NCI-H1694 treated with DMSO at 0.1 percent for 48 hours (cell line): ENCODE results near the gene DSC2.
"Not testable (repeated sequence)": the region's sequence is repeated elsewhere in the genome, so short reads cannot be mapped to it uniquely, and the experiment has no call there.

Experiments
- DNase-seq: peaks from one replicate; lab custom pipeline; 2025; lab: John Stamatoyannopoulos, UW

The DSC2 gene

DNA sequence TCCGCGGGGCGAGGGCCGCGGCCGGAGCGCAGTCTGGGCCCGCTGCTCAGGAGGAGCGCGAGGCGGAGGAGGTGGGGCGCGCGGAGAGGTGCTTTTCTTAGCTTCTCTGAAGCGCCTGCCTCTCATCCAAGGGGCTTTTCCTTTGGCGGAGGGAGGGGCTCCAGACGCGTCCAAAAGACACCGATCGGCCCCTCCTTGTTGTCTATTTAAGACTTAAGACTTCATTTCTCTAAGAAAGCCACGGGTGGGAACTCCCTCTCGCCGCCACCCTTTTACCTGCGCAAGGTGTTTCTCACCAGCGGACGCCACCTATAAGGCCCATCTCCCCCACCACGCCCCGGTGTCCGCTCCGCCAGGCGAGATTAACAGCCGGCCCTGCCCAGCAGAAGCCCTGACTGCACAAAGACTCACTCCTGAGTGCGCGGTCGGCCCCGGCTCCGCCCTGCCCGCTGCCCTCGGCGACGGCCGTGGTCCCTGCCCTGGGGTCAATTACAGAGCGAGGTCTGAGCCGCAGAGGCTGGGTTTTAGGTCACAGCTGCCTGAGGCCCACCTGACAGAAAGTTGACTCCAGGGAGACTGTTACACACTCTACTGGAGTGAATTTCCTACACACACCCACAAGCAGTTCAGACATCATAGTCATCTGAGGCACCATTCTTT, at the start of gene DSC2:
TSS of gene DSC2 (minus strand) at position 397 of the 660 bp plus-strand sequence. CDS start 450 bp downstream, outside the sequence.
- no peak for DNase-seq

DNA sequence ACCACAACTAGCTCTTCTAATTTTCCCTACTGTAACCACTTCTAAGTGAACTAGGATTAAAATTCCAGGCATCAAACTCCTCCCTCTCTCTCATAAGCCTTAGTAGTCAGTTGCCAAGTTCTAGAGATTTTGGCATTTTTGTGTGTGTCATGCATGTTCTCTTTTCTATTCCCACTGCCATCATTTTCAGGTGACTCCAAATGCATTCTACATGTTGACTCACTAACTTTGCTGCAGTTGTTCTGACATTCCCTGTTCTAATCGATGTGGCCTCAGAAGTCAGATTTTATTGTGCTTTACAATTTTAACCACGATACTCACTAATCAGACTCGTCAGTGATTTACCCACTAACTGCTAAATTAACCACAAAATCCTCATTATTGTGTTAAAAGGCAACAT, 47.1 kb upstream of the DSC2 start:
- DNase-seq = no peak

DNA sequence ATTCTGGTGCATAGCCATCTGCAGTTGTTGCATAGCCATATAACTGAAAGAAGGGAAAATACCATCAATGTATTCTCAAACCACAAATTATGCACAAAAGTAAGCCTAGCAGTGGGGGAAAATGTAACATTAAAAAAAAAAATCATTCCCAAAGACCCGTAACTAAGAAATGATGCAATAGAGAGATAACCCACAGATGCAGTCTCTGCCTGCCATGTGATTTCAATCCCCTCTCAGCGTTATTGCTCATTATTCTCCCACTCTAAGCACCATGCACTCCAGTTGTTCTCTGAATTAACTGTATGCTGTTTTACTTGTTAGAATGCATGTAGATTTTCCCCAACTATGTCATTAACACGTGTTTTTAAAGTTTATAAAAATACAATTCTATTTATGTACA, 46.4 kb upstream of the DSC2 start:
- no peak for DNase-seq

DNA sequence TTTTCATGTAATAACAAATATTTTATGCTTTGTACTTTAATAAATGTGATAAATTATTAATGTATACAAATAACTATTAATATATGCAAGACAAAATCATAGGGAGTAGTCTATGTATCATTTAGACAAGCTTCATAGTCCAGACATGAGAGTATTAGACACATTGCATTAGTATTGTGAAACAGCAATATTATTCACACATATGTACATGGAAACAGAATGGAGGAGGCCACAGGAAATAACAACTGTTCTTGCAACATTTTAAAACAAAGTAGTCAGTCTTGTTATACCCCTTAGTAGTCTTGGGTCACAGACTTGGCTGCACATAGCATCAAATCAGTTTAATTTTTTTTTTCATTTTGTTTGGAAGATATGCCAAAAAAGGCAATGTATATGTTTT, 44.6 kb upstream of the DSC2 start:
- DNase-seq = no peak

DNA sequence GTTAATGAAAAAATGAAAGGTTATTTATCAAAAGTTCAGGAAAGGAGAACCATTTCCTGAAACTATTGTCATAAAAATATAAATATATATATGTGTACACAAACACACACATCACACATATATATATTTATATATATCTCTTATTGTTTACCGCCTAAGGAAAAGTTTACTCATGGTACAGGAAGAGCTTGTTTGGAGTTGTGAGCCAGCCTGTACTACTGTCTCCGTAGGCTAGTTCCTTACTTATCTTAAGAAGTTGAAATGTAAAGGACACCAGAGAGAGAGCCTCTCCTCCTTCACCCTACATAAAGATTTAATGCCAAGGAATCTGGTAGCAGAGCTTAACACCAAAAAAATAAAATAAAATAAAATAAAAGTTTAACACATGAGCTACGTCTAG, 40.8 kb upstream of the DSC2 start:
- DNase-seq = no peak

DNA sequence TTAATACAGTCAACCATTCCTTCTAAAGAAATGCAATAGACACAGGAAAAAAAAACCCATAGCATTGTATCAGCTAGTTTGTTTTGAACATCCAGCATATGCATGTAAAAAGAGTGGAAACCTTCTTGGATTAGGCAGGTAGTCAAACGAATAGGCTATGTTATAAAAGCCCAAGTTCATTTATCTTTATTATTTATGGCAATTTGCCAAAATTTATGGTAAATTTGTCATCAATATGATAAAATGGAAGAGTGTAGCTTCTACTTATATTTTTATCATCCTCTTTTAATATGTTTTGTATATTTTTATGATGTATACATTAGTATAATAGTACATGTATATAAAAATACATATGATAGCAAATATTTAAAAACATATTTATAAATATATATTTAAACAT, 36.5 kb upstream of the DSC2 start:
- DNase-seq = no peak

DNA sequence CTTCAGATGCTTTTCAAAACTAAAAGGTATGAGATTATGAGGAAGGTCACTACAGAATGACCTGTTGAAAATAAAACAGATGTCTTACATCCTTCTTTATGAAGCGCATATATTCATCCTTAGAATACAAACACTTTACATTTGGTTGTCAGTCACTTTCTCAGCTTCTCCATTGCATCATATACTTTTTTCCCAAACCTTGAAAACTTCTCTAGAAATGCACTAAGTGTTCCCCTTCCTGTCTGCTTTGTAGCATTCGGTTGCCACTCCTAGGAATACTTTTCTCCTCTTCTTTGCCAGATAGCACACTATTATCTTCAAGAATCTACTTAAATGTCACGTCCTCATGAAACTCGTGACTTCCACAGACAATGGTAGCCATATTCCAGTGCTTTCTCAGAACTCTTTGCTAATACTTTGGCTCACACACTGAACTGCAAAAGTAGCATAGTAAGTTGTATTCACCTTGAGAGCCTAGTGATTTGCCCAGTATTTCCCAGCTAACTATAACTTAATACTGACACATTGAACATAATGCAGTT, 32.8 kb upstream of the DSC2 start:
- DNase-seq = no peak

DNA sequence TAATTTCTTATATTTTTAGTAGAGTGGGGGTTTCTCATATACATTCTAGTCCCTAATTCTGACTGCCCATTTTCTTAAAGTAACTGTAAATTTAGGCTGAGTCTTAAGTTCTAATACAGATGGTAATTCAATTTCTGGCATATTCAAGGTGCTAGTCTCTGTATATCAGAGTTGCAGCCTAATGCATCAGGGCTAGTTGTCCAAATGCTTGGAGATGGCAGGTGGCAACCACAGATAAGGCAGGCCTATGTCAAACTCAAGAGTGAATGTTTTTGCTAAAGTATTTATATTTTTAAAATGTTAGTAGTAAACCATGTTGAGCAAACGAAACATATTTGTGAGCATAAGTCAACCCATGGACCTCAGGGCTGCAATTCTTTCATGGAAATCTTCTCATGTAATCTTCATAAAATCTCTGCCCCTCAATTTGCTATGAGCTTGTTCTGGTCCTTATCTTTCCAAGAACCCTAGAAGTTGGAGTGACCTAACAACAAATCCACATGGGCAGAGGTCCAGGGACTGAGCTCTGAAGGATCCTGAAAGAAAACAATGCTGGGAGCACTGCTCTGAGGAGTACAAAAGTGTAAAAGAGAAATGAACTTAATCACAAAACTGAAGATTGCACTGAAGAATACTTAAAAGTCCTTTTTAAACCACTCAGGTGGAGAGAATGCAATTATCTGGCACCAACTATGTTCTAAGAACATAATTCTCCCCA, 27.3 kb upstream of the DSC2 start:
- DNase-seq = no peak

DNA sequence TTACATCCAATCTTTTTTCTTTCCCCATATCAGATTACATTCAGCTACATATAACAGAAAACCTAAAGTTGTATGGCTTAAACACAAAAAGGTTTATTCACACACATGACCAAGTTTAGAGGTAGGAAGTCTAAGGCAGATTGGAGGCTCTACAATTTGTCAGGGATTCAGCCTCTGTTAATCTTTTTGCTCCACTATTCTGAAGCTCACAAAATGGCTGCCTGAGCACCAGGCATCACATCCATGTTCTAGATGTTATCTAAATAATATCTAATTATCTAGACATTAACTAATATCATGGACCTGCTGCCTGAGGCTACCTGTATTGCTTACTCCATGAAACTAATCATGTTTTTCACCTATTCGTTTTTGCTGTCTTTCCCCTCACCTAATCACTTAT, 23.7 kb upstream of the DSC2 start:
- DNase-seq = no peak

DNA sequence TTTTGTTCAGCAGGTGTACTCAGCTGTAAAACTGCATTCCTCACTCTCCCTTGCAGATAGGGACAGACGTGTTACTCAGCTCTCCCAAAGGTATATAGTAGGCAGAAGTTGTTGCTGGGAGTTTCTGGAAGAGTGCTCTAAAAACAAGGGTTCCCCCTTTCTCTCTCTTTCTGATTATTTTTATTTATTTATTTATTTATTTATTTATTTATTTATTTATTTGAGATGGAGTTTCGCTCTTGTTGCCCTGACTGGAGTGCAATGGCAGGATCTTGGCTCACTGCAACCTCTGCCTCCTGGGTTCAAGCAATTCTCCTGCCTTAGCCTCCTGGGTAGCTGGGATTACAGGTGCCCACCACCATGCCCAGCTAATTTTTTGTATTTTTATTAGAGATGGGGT, 20.9 kb upstream of the DSC2 start:
- not testable (repeated sequence) for DNase-seq

DNA sequence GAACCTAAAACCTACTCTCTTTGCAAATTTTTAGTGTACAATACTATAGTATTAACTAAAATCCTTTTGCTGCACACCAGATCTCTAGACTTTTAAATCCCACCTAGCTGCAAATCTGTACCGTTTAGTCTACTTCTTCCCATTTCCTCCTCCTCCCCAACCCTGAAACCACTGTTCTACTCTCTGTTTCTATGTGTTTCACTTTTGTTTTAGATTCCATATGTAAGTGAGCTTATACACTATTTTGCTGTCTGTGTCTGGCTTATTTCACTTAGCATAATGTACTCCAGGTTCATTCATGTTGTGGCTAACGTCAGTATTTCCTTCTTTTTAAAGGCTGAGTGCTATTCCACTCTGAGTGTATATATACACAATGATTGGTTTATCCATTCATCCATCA, 18.4 kb upstream of the DSC2 start:
- no peak for DNase-seq

DNA sequence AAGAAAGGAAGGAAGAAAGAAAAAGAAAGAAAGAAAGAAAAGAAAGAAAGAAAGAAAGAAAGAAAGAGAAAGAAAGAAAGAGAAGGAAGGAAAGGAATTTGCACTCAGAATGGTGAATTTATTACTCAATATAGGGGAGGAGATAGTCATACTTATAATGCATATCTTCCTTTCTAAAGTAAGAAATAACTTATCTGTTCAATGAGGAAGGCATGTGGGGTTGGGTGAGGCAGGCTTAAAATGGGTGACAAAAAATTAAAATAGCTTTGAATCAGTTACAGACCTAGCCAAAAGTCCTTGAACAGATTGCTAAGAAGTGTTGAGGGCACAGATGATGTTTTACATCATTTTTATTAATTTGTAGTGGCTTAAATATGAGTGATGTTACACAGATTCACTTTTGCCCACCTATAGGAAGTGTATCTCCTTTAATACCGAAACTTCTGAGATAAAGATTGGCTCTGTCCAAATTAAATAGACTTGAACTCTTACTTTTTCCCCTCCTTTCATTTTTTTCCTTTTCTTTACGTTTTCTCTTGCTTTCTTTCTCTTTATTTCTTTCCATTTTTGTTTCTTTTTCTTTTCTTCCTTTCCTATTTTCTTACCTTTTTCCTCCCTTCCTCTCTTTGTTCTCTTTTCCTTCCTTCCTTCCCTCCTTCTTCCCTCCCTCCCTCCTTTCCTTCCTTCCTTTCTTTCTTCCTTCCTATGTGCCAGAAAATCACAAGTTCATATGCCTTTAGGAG, 14.8 kb upstream of the DSC2 start:
- DNase-seq = no peak

DNA sequence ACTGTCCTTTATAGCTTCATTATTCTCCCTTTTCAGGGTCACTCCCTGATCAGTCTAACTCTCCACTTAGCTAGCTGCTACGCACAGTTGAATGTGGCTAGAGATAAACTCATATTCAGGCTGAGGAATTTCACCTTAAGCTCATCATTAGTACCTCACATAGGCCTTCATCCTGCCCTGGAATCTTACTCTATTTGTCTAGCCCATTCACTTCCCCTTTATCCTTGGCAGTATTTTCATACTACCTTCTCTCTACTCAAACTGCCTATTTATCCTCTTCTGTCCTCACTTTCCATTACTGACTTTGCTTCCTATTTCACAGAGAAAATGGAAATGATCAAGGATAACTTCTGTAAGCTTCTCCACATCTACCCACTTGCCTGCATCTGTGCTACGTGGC, 10.6 kb upstream of the DSC2 start:
- DNase-seq = no peak

DNA sequence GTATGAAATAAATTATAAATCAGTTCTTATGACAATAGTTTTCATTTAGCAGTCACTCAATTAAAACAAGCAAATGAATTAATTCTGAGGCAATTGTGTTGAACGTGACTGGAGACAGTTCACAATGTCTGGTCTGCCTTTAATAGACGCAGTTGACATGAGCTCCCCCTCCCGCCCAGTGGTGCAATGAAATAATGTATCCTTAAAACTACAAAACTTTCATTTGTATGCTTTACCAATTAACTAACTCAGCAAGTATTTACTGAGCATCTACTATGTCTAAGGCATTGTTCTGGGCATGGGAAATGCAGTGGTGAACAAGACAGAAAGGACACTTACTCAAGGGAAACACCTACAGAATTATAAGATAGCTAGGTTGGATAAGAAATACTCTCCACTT, 3.5 kb upstream of the DSC2 start:
- no peak for DNase-seq

DNA sequence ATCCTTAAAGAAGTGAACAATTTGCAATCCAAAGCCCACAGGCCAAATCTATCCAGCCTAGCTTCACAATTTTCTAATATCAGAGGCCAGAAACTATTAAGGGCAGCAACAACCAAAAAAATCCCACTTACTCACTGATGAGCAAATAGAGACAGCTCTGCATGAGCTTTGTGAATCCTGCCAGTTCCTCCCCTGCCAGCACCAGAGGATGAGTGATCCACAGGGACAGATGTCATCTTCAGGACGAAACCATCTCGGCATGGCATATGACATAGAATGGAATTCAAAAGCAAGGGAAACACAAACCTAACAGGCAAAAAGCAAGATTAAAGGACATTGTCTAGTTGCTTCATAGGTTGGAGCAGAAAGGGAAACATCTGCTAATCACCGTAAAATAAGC, 2.2 kb upstream of the DSC2 start:
- no peak for DNase-seq

DNA sequence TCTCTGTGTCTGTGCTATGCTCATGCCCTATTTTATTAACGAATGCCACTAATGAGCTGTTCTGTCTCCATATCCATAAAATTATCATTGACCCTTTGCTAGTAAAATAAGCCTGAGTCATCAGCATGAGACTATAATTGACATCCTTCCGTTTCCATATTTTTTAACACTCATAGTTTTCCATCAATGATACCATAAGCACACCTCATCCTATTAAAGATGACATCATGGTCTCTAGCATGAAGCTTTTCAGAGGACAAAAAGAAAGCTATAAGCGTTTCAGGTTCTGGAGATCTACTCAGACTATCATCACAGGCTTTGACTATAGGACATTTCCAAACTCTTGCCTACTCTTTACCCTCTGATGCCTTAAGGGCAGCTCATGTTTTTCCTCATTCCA, 1.2 kb upstream of the DSC2 start:
- no peak for DNase-seq

DNA sequence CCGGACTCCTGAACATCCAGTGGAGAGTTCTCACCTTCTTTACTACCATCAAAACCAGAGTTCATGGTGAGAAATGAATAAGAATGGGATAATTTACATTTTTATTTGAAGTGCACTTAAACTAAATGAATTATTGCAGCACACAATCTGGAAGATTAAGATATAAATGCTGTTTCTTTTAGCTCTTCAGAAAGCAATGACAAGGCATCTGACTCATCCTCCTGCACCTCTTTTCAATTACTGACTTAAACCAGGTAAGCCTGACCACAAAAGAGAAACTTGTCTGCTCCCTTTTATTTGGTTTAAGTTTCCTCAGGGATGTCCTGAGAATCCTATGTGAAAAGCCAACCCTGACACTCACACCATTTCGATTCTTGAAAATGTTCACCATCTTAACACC, 720 bp upstream of the DSC2 start:
- no peak for DNase-seq

DNA sequence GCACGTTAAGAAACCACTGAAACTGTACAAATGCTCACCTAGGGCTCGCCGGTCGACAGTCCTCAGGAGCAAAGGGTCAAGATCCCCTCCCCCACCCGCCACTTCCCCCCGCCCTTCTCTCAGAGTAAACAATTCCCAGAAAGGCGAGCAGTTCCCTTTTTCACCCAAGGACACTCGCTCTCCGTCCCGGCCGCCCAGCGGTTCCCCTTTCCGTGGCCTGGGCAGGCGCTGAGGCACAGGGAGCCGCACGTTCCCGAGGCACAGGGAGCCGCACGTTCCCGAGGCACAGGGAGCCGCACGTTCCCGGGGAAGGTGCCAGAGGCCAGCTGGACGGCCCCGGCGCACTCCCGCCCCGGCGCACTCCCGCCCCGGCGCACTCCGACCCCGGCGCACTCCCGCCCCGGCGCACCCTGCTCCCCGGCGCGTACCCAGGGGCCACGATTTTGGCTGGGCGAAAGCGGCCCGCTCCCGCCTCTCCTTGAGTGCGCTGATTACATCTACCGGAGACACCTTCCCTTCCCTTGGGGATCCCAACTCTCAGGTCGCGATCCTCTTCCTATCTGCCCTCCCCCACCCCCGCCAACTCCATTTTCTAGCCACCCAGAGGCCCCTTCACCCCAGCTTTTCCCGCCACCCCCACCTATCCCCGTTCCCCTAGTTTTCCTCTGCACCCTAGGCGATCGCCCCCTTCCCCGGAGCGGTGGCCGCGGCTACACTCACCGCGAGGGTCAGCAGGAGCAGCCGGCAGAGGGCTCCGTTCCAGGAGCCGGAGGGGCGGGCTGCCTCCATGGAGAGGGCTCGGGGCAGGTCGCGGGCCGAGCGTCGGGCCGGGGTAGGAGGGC, 817 bp downstream of the DSC2 start:
- DNase-seq = no peak

DNA sequence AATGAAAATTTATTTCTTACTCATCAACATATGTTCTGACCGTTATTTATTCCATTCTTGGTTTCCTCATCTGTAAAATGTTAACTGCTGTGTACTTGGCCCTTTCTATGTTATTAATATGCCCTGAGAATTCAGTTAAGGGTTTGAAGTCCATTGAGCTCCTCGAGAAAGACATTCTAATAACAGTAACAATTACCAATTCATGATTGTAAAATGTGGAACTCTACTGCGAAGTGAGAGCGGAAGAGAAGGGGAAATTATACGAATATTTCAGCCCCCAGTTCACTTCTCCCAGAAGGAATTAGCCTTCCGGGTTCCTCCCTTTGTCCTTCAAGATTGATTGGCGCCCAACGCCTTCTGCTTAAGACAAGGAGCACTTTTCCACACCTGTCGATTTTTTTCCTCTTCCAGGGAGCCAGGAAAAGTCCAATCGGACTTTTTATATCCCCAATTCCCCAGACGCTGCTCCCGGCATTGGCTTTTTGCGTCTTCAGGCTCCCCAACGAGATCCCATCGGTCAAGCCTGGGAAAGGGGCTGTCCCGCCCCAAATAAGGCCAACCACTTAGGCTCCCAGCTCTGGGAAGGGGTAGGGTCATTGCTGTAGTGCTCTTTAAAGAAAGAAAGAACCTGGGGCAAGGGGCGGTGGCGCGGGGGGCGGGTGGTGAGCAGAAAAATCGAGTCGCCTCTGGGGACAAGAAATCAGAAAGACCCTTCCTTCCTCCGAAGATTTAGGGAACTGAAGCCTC, 1.6 kb downstream of the DSC2 start:
- DNase-seq = no peak

DNA sequence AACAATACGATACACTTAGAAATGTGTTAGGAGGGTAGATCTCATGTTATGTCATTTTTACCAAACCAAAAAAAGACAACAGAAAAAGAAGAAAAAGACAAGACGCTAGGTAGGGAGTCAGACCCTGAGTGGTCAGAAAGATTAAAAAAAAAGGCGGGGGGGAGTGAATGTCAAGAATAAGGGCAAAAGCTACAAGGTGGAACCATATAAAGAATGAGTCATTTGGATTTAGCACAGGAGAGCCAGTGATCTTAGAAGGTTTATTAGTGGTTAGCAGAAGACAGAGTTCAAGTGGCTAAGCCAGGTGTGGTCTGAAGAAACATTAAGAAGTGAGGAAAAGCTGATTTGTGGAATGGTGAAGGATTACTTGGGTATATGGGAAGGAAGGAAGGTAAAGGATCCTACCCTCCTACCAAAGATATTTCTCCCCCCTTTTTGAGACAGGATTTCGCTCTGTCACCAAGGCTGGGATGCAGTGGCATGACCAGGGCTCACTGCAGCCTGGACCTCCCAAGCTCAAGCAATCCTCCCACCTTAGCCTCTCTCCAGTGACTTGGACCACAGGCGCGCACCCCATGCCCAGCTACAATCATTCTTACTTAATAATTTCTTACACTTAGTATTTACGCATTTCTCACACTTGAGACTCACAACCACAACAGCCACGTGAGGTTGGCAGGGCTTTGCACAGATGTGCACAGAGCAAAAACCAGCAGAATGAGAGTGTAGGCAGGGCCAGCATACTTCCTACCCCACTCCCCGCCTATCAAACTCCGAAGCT, 2.6 kb downstream of the DSC2 start:
- no peak for DNase-seq

DNA sequence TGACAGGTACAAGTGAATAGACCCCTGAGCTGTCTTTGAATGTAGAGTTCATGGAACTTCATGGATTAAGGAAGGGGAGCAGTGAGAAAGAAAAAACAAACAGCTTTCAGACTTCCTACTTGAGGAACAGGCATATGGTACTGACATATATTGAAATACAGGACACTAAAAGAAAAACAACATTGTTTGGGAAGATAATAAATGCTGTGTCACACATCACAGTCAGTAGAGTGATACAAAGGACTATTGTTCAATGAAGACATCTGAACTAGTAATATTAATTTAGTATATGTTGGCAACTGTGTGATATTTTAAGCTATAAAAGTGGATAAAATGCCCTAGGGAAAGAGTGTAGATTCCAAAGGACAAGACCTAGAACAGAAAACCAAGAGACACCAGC, 3.3 kb downstream of the DSC2 start:
- DNase-seq = no peak
